ENCODE data around the gene SLC27A5. TPM values are rescaled to one million over a fixed set of nuclear protein-coding genes. Genes with fewer than 3 reads are reported as not detected.

Gene SLC27A5
- total and polyA plus RNA-seq, 7 experiments from 2014 or later: 5.9 to 26.9 (median 13.5) TPM

DNA sequence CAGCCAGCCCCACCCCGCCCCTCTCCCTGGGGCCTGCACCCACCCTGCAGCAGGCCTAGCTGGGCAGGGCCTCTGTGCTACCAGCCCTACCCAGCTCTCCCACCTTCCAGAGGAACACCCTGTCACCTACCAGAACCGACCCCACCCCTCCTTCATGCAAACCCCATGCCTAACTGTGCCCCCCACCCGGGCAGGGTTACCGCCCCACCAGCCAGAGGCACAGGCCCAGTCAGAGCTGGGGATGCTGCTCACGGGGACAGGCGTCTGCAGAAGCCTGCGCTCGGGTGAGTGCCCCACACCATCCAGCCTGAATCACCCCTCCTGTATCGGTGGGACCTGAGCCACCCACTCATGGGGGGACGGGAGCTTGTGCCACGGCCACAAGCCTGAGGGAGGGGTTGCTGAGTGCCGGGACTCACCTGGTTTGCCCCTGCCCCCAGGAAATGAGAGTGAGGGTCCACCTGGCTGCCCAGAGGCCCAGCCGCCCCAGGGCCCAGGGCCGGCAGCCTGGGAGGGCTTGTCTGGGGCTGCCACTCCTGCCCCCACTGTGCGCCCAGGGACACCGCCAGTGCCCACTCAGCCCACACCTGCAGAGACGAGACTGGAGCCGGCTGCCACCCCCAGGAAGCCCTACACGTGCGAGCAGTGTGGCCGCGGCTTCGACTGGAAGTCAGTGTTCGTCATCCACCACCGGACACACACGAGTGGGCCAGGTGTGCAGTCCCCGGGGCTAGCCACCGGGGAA, 31.9 kb downstream of the SLC27A5 start:
- no peaks in the 10 kb centered on the region for H3K9me3 Mint-ChIP-seq
- no peaks in the 10 kb centered on the region for H3K9me3 ChIP-seq (ENCODE audit: control insufficient read depth in 2 of 3, low read length in 3 of 3)
- ATAC-seq (no peak), DNase-seq (no peak)
- H3K4me3 Mint-ChIP-seq: no peak overlapping the region
- ChIA-PET POLR2A (no interaction called here), CTCF (no interaction called here)
- no peaks in the 10 kb centered on the region for H3K27me3 Mint-ChIP-seq
- no peaks in the 10 kb centered on the region for H3K36me3 ChIP-seq (ENCODE audit: control insufficient read depth in 2 of 3, insufficient read depth in 3 of 3, low read length in 3 of 3)
- no peak overlapping the region for H3K4me3 ChIP-seq (ENCODE audit: low read length)
- no peaks in the 10 kb centered on the region for H3K27me3 ChIP-seq (ENCODE audit: control insufficient read depth in 2 of 2, insufficient read depth in 2 of 2, low read length in 2 of 2)
- H3K4me1 ChIP-seq (ENCODE audit: control insufficient read depth in 2 of 2, insufficient read depth in 2 of 2, low read length in 2 of 2): peaks cover 14% of the 10 kb centered on the region in 2 donors
- no peak overlapping the region for H3K27ac Mint-ChIP-seq
- peaks cover 0 to 16% (median 0%) of the 10 kb centered on the region in 5 donors for H3K36me3 Mint-ChIP-seq
- H3K4me1 Mint-ChIP-seq: peaks cover 6 to 20% (median 13%) of the 10 kb centered on the region in 7 donors
- H3K27ac ChIP-seq (ENCODE audit: low read depth, low read length): no peak overlapping the region
- intact Hi-C loops (cut with micrococcal nuclease): no loop called here

DNA sequence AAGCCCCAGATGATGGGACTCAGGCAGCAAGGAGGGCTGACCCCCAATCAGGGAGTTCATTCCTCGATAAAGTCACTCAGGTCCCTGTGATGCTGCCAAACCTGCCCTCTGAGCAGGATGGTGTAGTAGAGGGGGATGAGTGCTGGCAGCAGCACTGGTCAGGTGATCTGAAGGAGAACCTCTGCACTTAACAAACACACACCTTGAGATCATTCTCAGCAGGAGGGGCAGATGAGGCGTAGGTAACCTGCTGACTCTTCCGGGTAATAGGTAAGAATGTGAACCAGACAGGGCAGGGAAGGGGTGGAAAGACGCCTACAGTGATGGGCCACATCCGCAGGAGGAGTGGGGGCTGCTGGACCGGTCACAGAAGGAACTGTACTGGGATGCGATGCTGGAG, 32.5 kb downstream of the SLC27A5 start:
- ATAC-seq (no peak), DNase-seq (no peak)
- ChIA-PET POLR2A (no interaction called here), CTCF (no interaction called here)
- peaks cover 6 to 24% (median 17%) of the 10 kb centered on the region in 7 donors for H3K4me1 Mint-ChIP-seq
- H3K27me3 Mint-ChIP-seq: no peaks in the 10 kb centered on the region
- Histone ChIP-seq H3K27ac (ENCODE audit: low read depth, low read length) (no peak overlapping the region), H3K27me3 (ENCODE audit: control insufficient read depth in 2 of 2, insufficient read depth in 2 of 2, low read length in 2 of 2) (no peaks in the 10 kb centered on the region), H3K4me1 (ENCODE audit: control insufficient read depth in 2 of 2, insufficient read depth in 2 of 2, low read length in 2 of 2) (peaks cover 14 to 16% of the 10 kb centered on the region in 2 donors), H3K9me3 (ENCODE audit: control insufficient read depth in 2 of 3, low read length in 3 of 3) (no peaks in the 10 kb centered on the region), H3K4me3 (ENCODE audit: low read length) (no peak overlapping the region), H3K36me3 (ENCODE audit: control insufficient read depth in 2 of 3, insufficient read depth in 3 of 3, low read length in 3 of 3) (no peaks in the 10 kb centered on the region)
- peak overlapping the region in 1 of 9 donors; percentile 53 for H3K27ac Mint-ChIP-seq
- peaks cover 0 to 16% (median 0%) of the 10 kb centered on the region in 5 donors for H3K36me3 Mint-ChIP-seq
- H3K4me3 Mint-ChIP-seq: no peak overlapping the region
- intact Hi-C loops (cut with micrococcal nuclease): no loop called here
- no peaks in the 10 kb centered on the region for H3K9me3 Mint-ChIP-seq

DNA sequence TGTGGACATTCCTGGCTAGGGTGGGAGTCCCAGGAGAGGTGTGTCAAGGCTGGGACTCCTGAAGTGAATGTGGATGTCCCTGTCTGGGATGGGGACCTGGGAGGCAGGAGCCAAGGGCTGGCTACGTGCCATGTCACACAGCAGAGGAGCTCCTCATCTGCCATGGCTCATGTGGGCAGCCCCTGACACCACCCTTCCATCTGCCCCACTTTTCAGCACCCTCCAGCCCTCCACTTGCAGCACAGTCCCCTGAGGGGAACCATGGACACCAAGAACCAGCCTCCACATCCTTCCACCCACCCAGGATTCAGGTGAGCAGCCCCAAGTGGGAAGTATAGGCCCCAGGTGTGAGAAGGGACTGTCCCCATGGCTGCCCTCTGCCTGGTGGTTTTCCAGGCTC, 33.9 kb downstream of the SLC27A5 start:
- Mint-ChIP-seq H3K27me3 (no peaks in the 10 kb centered on the region), H3K36me3 (peaks cover 0 to 16% (median 0%) of the 10 kb centered on the region in 5 donors), H3K4me3 (peak overlapping the region in 5 of 10 donors; percentile 28 to 45 (median 31)), H3K9me3 (no peaks in the 10 kb centered on the region), H3K27ac (peak overlapping the region in 4 of 9 donors; percentile 36 to 71 (median 48)), H3K4me1 (peaks cover 6 to 29% (median 17%) of the 10 kb centered on the region in 7 donors)
- Histone ChIP-seq H3K9me3 (ENCODE audit: control insufficient read depth in 2 of 3, low read length in 3 of 3) (no peaks in the 10 kb centered on the region), H3K27ac (ENCODE audit: low read depth, low read length) (no peak overlapping the region), H3K27me3 (ENCODE audit: control insufficient read depth in 2 of 2, insufficient read depth in 2 of 2, low read length in 2 of 2) (no peaks in the 10 kb centered on the region), H3K4me1 (ENCODE audit: control insufficient read depth in 2 of 2, insufficient read depth in 2 of 2, low read length in 2 of 2) (peaks cover 14 to 16% of the 10 kb centered on the region in 2 donors), H3K4me3 (ENCODE audit: low read length) (no peak overlapping the region), H3K36me3 (ENCODE audit: control insufficient read depth in 2 of 3, insufficient read depth in 3 of 3, low read length in 3 of 3) (peaks cover 0 to 1% (median 0%) of the 10 kb centered on the region in 3 experiments)
- ATAC-seq (no peak), DNase-seq (no peak)
- ChIA-PET CTCF (no interaction called here), POLR2A (interaction anchor here (1.1 to 1.6 kb wide), 2 partner anchors 42 to 70 kb away, joined by 4 read pairs; partner anchors contain the start of gene ZBTB45)
- intact Hi-C loops (cut with micrococcal nuclease): loop anchor here in 1 of 2 donors (2.0 kb wide), 1 partner anchor 295 kb away; the partner anchor contains the start of gene ZNF274

DNA sequence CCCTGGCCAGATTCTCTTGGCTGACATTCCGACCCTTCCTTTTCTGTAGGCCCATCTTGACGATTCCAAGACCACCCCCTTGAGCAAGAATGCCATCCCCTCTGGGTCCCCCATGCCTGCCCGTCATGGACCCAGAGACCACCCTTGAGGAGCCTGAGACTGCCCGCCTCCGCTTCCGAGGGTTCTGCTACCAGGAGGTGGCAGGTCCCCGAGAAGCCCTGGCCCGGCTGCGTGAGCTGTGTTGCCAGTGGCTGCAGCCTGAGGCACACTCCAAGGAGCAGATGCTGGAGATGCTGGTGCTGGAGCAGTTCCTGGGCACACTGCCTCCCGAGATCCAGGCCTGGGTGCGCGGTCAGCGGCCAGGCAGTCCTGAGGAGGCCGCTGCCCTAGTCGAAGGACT, 34.7 kb downstream of the SLC27A5 start:
- peak overlapping the region in 8 of 9 donors; percentile 87 to 100 (median 96) for H3K27ac Mint-ChIP-seq
- Histone ChIP-seq H3K4me3 (ENCODE audit: low read length) (no peak overlapping the region), H3K27ac (ENCODE audit: low read depth, low read length) (peak overlapping the region; percentile 91), H3K27me3 (ENCODE audit: control insufficient read depth in 2 of 2, insufficient read depth in 2 of 2, low read length in 2 of 2) (no peaks in the 10 kb centered on the region), H3K4me1 (ENCODE audit: control insufficient read depth in 2 of 2, insufficient read depth in 2 of 2, low read length in 2 of 2) (peaks cover 14 to 16% of the 10 kb centered on the region in 2 donors), H3K9me3 (ENCODE audit: control insufficient read depth in 2 of 3, low read length in 3 of 3) (no peaks in the 10 kb centered on the region), H3K36me3 (ENCODE audit: control insufficient read depth in 2 of 3, insufficient read depth in 3 of 3, low read length in 3 of 3) (peaks cover 0 to 8% (median 0%) of the 10 kb centered on the region in 3 experiments)
- ChIA-PET CTCF (no interaction called here), POLR2A (interaction anchor here (1.6 kb wide), 1 partner anchor 43 kb away, joined by 4 read pairs; the partner anchor contains the start of gene ZBTB45)
- H3K36me3 Mint-ChIP-seq: peaks cover 0 to 13% (median 0%) of the 10 kb centered on the region in 5 donors
- H3K9me3 Mint-ChIP-seq: no peaks in the 10 kb centered on the region
- intact Hi-C loops (cut with micrococcal nuclease): loop anchor here in 1 of 2 donors (2.0 kb wide), 1 partner anchor 294 kb away; the partner anchor contains the start of gene ZNF274
- H3K27me3 Mint-ChIP-seq: no peaks in the 10 kb centered on the region
- DNase-seq (no peak), ATAC-seq (no peak)
- H3K4me1 Mint-ChIP-seq: peaks cover 6 to 29% (median 17%) of the 10 kb centered on the region in 7 donors
- H3K4me3 Mint-ChIP-seq: peak overlapping the region; percentile 78 to 99 (median 96)

DNA sequence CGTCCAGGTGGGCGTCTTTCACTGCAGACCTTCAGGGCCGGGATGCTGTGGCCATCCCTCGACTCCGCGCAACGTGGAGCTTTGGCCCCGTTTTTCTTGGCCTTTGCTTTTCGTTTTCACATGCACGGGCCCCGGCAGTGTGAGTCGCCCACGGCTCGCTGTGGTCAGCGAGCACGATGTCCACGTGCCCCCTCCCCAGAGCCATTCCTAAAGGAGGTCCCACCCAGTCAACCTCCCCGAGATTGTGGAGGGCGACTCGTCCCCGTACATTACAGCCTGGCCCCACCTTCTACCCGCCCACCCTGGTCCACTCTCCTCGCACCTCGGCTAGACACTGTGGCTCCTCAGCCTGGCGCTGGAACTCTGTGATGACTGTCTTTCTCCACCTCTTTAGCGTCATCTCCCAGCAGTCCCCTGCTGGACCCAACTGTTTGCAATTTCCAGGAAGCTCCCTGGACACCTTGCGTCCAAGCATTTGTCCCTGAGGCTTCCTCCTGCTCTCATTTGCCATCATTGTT, 35.2 kb downstream of the SLC27A5 start:
- no peak for DNase-seq
- peak overlapping the region; percentile 78 to 99 (median 96) for H3K4me3 Mint-ChIP-seq
- peaks cover 6 to 29% (median 17%) of the 10 kb centered on the region in 7 donors for H3K4me1 Mint-ChIP-seq
- ChIA-PET POLR2A (interaction anchor here (1.6 to 2.3 kb wide), 2 partner anchors 23 to 43 kb away, joined by 4 to 11 read pairs; partner anchors contain the start of gene ZBTB45), CTCF (no interaction called here)
- H3K27me3 Mint-ChIP-seq: no peaks in the 10 kb centered on the region
- no peaks in the 10 kb centered on the region for H3K9me3 Mint-ChIP-seq
- Histone ChIP-seq H3K4me1 (ENCODE audit: control insufficient read depth in 2 of 2, insufficient read depth in 2 of 2, low read length in 2 of 2) (peaks cover 14 to 16% of the 10 kb centered on the region in 2 donors), H3K36me3 (ENCODE audit: control insufficient read depth in 2 of 3, insufficient read depth in 3 of 3, low read length in 3 of 3) (peaks cover 0 to 14% (median 0%) of the 10 kb centered on the region in 3 experiments), H3K27ac (ENCODE audit: low read depth, low read length) (peak overlapping the region; percentile 91), H3K9me3 (ENCODE audit: control insufficient read depth in 2 of 3, low read length in 3 of 3) (no peaks in the 10 kb centered on the region), H3K4me3 (ENCODE audit: low read length) (peak overlapping the region; percentile 77), H3K27me3 (ENCODE audit: control insufficient read depth in 2 of 2, insufficient read depth in 2 of 2, low read length in 2 of 2) (no peaks in the 10 kb centered on the region)
- intact Hi-C loops (cut with micrococcal nuclease): loop anchor here (1.0 to 2.0 kb wide), 12 partner anchors 23 to 294 kb away; partner anchors contain the start of genes TRIM28 (in 2 of the 2), ZBTB45 (in 2 of the 2), ZNF132 (in 2 of the 2) and ZNF324B (in 2 of the 2)
- no peak for ATAC-seq
- H3K27ac Mint-ChIP-seq: peak overlapping the region; percentile 85 to 100 (median 95)
- peaks cover 0 to 11% (median 0%) of the 10 kb centered on the region in 5 donors for H3K36me3 Mint-ChIP-seq

DNA sequence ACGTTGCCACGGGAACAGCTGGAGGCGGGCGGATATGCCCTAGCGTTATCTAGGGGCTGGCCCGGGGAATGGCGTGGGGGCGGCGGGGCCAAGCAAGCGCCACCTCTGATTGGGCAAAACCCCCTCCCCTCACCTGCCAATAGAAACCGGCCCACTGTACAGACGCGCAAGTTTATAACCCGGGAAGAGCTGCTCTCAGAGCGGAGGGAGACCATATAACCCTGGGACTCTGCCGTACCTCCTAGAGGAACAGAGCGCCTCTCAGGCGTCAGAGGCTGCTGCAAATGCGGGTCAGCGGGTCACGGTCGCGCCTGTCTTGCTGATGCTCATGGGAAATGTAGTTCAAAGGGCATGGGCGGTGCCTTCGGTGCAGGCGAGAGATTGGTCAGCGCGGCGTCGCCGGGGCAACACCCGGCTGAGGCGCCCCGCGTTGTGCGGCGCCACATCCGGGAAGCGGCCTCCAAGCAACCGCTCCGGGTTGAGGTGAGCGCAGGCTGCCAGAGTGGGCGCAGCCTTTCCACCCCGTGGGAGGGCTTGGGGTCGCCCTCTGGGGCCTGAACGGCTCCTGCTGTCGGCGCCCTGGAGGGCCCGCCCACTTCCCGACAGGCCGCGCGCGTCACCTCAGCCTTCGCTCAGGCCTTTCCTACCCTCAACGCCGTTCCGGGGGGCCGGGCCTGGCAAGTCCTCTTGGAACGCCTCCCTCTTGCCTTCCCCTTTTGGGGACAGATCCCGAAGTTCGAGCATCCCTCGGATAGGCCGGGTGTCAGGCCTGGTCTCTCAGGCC, 35.9 kb downstream of the SLC27A5 start, which contains the start of gene ZNF446:
ZNF446 (plus strand) TSS at position 639 of the 784 bp plus-strand sequence. CDS start 867 bp downstream, outside the sequence.
- no peaks in the 10 kb centered on the region for H3K27me3 ChIP-seq (ENCODE audit: control insufficient read depth in 2 of 2, insufficient read depth in 2 of 2, low read length in 2 of 2)
- Mint-ChIP-seq H3K27me3 (no peaks in the 10 kb centered on the region), H3K4me3 (peak within 1 kb of the TSS; percentile 78 to 99 (median 96)), H3K4me1 (peaks cover 6 to 29% (median 17%) of the 10 kb centered on the region in 7 donors), H3K27ac (peak within 1 kb of the TSS; percentile 87 to 100 (median 99)), H3K9me3 (no peaks in the 10 kb centered on the region), H3K36me3 (peaks cover 0 to 8% (median 0%) of the 10 kb centered on the region in 5 donors)
- H3K27ac ChIP-seq (ENCODE audit: low read depth, low read length): peak within 1 kb of the TSS; percentile 91
- ATAC-seq: peak; percentile 92
- H3K4me3 ChIP-seq (ENCODE audit: low read length): peak within 1 kb of the TSS; percentile 77
- intact Hi-C loops (cut with micrococcal nuclease): loop anchor here (1.0 to 2.0 kb wide), 17 partner anchors 9 to 293 kb away; partner anchors contain the start of genes MZF1 (in 2 of the 2), TRIM28 (in 2 of the 2), ZBTB45 (in 2 of the 2) and ZNF132 (in 2 of the 2)
- ChIA-PET POLR2A (interaction anchor here (0.8 to 2.3 kb wide), 5 partner anchors 24 to 113 kb away, joined by 3 to 11 read pairs (median 4); partner anchors contain the start of genes ZBTB45, ZNF132 and ZNF497), CTCF (interaction anchor here (0.6 kb wide), 1 partner anchor 60 kb away, joined by 4 read pairs; no protein-coding TSS in a partner anchor)
- peak; percentile 84 to 97 (median 96) for DNase-seq
- no peaks in the 10 kb centered on the region for H3K9me3 ChIP-seq (ENCODE audit: control insufficient read depth in 2 of 3, low read length in 3 of 3)
- H3K36me3 ChIP-seq (ENCODE audit: control insufficient read depth in 2 of 3, insufficient read depth in 3 of 3, low read length in 3 of 3): peaks cover 0 to 14% (median 0%) of the 10 kb centered on the region in 3 experiments
- H3K4me1 ChIP-seq (ENCODE audit: control insufficient read depth in 2 of 2, insufficient read depth in 2 of 2, low read length in 2 of 2): peaks cover 14 to 16% of the 10 kb centered on the region in 2 donors

All from naive thymus-derived CD4-positive, alpha-beta T cell (primary cell).